Spleen (tissue), 11 donors: ENCODE measurements around the gene LYRM4. TPM values are rescaled to one million over a fixed set of nuclear protein-coding genes. Genes with fewer than 3 reads are reported as not detected.

Experiments
- DNase-seq: peaks from one replicate; pipeline ENCODE4 v3.0.0-alpha.2; 2020
- H3K27ac ChIP-seq, 8 donors: fragments of 200-600 bp; sonication (generic) in 7 of 8; 1 replicate in 4 of 8; 2 replicates in 4 of 8; pipeline versions ENCODE4 v1.5.0 to v1.8.0; 2016 to 2021; ENCODE audit warnings: inconsistent platforms in 4 of 8, mild to moderate bottlenecking in 4 of 8, moderate library complexity in 1 of 8
- H3K27me3 ChIP-seq, 7 donors: fragments of 200-600 bp; sonication (generic) in 6 of 7; replicated peaks in 1 of 7; 1 replicate in 4 of 7; 2 replicates in 3 of 7; pipeline versions ENCODE4 v1.5.0 to v1.8.0; 2016 to 2021; ENCODE audit warnings: inconsistent platforms in 3 of 7, mild to moderate bottlenecking in 1 of 7
- H3K36me3 ChIP-seq, 6 donors: fragments of 200-600 bp; sonication (generic) in 5 of 6; 1 replicate in 4 of 6; 2 replicates in 2 of 6; pipeline versions ENCODE4 v1.5.0 to v1.8.0; 2016 to 2021; ENCODE audit warnings: inconsistent platforms in 2 of 6
- H3K4me1 ChIP-seq, 6 donors: fragments of 200-600 bp; sonication (generic) in 5 of 6; 1 replicate in 3 of 6; 2 replicates in 3 of 6; pipeline versions ENCODE4 v1.5.0 to v1.8.0; 2016 to 2021; ENCODE audit warnings: inconsistent platforms in 3 of 6
- H3K4me3 ChIP-seq, 8 donors: fragments of 200-600 bp; sonication (generic) in 7 of 8; 1 replicate in 4 of 8; 2 replicates in 4 of 8; pipeline versions ENCODE4 v1.5.0 to v1.8.0; 2016 to 2021; ENCODE audit warnings: inconsistent platforms in 4 of 8, mild to moderate bottlenecking in 4 of 8, moderate library complexity in 2 of 8
- H3K9me3 ChIP-seq, 8 donors: fragments of 200-600 bp; sonication (generic) in 7 of 8; 1 replicate in 4 of 8; 2 replicates in 4 of 8; pipeline versions ENCODE4 v1.5.0 to v1.8.0; 2016 to 2021; ENCODE audit warnings: inconsistent platforms in 4 of 8
- CTCF ChIP-seq, 11 experiments: fragments of 200-600 bp in 7 of 11; fragments of 450-650 bp in 4 of 11; sonication (generic) in 4 of 11; IDR thresholded peaks in 8 of 11; conservative IDR thresholded peaks in 3 of 11; 1 replicate in 7 of 11; 2 replicates in 4 of 11; pipeline versions ENCODE4 v1.4.0 to v1.8.0; 2016 to 2021; ENCODE audit warnings: antibody characterized with exemption in 11 of 11, inconsistent platforms in 4 of 11, mild to moderate bottlenecking in 1 of 11
- POLR2A ChIP-seq, 3 donors: fragments of 450-650 bp; IDR thresholded peaks; one replicate each; pipeline ENCODE4 v1.5.1; 2017; ENCODE audit warnings: antibody characterized with exemption in 3 of 3, mild to moderate bottlenecking in 1 of 3
- POLR2AphosphoS5 ChIP-seq, 3 donors: sonication (generic); formaldehyde crosslinking; IDR thresholded peaks; one replicate each; pipeline ENCODE4 v1.5.1; 2017; ENCODE audit warnings: antibody characterized with exemption in 3 of 3
- WGBS, 5 donors: extraction: QIAGEN DNeasy Blood & Tissue Kit in 3 of 5; methylation state at CpG; one replicate each; pipeline versions ENCODE4 v1.1.5 to v1.1.7; 2013 to 2018; 5-methylcytosine and 5-hydroxymethylcytosine counted together
- intact Hi-C: fragments of 100-400 bp; cut with DNase I; formaldehyde crosslinking; loops from one replicate; pipeline ENCODE4 v1.15.0; 2023; ENCODE audit warnings: low total_unique reads
- polyA plus RNA-seq, 3 donors: library from polyadenylated mRNA; stranded (reverse); fragments of 200-250 nt; gene quantifications; one replicate each; pipeline ENCODE4 v1.2.1, GENCODE V29; 2013
- total RNA-seq, 7 donors: library from RNA; depleted of rRNA in 3 of 7; stranded (reverse); fragments of >200 nt in 3 of 7; fragmentation: NEBNext Ultra II Directional in 4 of 7; extraction: Animal tissue kit (Norgen Biotek cat#: 25700) in 4 of 7; gene quantifications; one replicate each; pipeline versions ENCODE4 v1.1.0 to v1.2.1, GENCODE V29; 2016 to 2021
- donor health status: healthy with polysubstance abuse.
- donor health status: DM: no; HTN: no; CAD: no; lungs with moderate emphysema.
- donor health status: DM: no; HTN: no; CAD: no.
- donor health status: Bipolar disorder and iron deficiency.
- donor health status: healthy.
- donor health status: DM: no; HTN: no; CAD: no.
- donor health status: DM: yes; HTN: yes; CAD: no.

Gene LYRM4
- total and polyA plus RNA-seq, 10 donors, result 32.1 to 58.1 (median 38.7) TPM

- peaks cover 0 to 9% (median 0%) of the 10 kb centered on the region in 6 donors for H3K36me3 ChIP-seq
- peak overlapping the region in 7 of 8 donors; percentile 13 to 67 (median 52) for H3K27ac ChIP-seq
- H3K4me3 ChIP-seq, result no peak overlapping the region
- DNase-seq, result no peak
- H3K4me1 ChIP-seq, result peaks cover 8 to 42% (median 25%) of the 10 kb centered on the region in 6 donors
- peak in 1 of 3 donors; percentile 66 for TF ChIP-seq POLR2AphosphoS5 (IDR thresholded peaks at IDR 0.05)
- no peak for TF ChIP-seq POLR2A (IDR thresholded peaks at IDR 0.05)
- WGBS, 5 donors, result 48 to 68% (median 54%) methylated on average over 7 of the region's 7 CpGs
- H3K9me3 ChIP-seq, result no peaks in the 10 kb centered on the region
- intact Hi-C loops, result no loop called here
- H3K27me3 ChIP-seq, result no peaks in the 10 kb centered on the region
Measured at GRCh38 chr6:5205877-5206850, 54.6 kb downstream of the LYRM4 start.

GRCh38 chr6:5205035-5205507, 55.7 kb downstream of the LYRM4 start:
- Histone ChIP-seq H3K4me1 (peaks cover 8 to 42% (median 25%) of the 10 kb centered on the region in 6 donors), H3K27ac (peak overlapping the region in 7 of 8 donors; percentile 13 to 67 (median 52)), H3K9me3 (no peaks in the 10 kb centered on the region), H3K36me3 (peaks cover 0 to 9% (median 0%) of the 10 kb centered on the region in 6 donors), H3K27me3 (no peaks in the 10 kb centered on the region), H3K4me3 (no peak overlapping the region)
- intact Hi-C loops, result no loop called here
- WGBS, 5 donors, result 68 to 84% (median 76%) methylated on average over 6 of the region's 6 CpGs
- TF ChIP-seq CTCF (IDR thresholded peaks at IDR 0.05 in 8 of 11, conservative IDR thresholded peaks at IDR 0.05 in 3 of 11) (no peak), POLR2A (IDR thresholded peaks at IDR 0.05) (no peak), POLR2AphosphoS5 (IDR thresholded peaks at IDR 0.05) (peak in 2 of 3 donors; percentile 62 to 70)
- DNase-seq, result no peak

DNA sequence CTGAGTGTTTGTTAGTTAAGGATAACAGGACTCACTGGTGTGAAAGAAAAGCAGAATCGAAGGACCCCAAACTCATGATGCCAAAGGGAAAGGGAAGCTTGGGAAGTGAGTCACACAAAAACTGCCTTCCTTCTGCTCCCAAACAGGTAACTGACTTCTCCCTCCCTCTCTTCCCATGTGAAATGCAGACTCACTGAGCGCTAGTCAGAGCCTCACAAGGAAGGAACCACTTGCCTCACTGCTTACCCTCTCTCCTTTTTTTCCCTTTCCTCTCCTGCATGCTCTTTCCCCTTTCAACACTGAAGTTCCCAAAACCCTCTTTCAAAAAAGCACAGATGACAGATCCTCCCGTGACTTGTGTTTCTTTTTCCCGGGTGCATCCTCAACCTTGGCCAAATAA, 56.4 kb downstream of the LYRM4 start:
- WGBS, 5 donors, result 38 to 73% (median 50%) methylated on average over 4 of the region's 4 CpGs
- no peaks in the 10 kb centered on the region for H3K27me3 ChIP-seq
- peak overlapping the region in 5 of 8 donors; percentile 13 to 67 (median 58) for H3K27ac ChIP-seq
- peaks cover 0 to 9% (median 0%) of the 10 kb centered on the region in 6 donors for H3K36me3 ChIP-seq
- H3K4me3 ChIP-seq, result no peak overlapping the region
- DNase-seq, result no peak
- intact Hi-C loops, result no loop called here
- H3K4me1 ChIP-seq, result peaks cover 8 to 42% (median 25%) of the 10 kb centered on the region in 6 donors
- no peak for TF ChIP-seq CTCF (IDR thresholded peaks at IDR 0.05 in 8 of 11, conservative IDR thresholded peaks at IDR 0.05 in 3 of 11)
- no peak for TF ChIP-seq POLR2A (IDR thresholded peaks at IDR 0.05)
- TF ChIP-seq POLR2AphosphoS5 (IDR thresholded peaks at IDR 0.05), result no peak
- H3K9me3 ChIP-seq, result no peaks in the 10 kb centered on the region

- Histone ChIP-seq H3K4me3 (no peak overlapping the region), H3K4me1 (peaks cover 8 to 42% (median 25%) of the 10 kb centered on the region in 6 donors), H3K36me3 (peaks cover 0 to 9% (median 0%) of the 10 kb centered on the region in 6 donors), H3K27ac (peak overlapping the region in 1 of 8 donors; percentile 13), H3K9me3 (no peaks in the 10 kb centered on the region), H3K27me3 (no peaks in the 10 kb centered on the region)
- TF ChIP-seq POLR2A (IDR thresholded peaks at IDR 0.05) (no peak), POLR2AphosphoS5 (IDR thresholded peaks at IDR 0.05) (no peak), CTCF (IDR thresholded peaks at IDR 0.05 in 8 of 11, conservative IDR thresholded peaks at IDR 0.05 in 3 of 11) (no peak)
- DNase-seq, result no peak
- WGBS, 5 donors, result 67 to 90% (median 85%) methylated on average over 10 of the region's 10 CpGs
- intact Hi-C loops, result no loop called here
Measured at GRCh38 chr6:5203546-5203945, 57.2 kb downstream of the LYRM4 start.
